HG03196 (cell line): ENCODE measurements around the gene TAF6.
A peak's percentile ranks its signal among the peaks of the same experiment; 100 is the strongest.

Experiments
- ATAC-seq: cut with Tn5 transposase; IDR thresholded peaks from one replicate; pipeline ENCODE4 v1.9.1; 2021; ENCODE audit not compliant: unreplicated experiment

The TAF6 gene

DNA sequence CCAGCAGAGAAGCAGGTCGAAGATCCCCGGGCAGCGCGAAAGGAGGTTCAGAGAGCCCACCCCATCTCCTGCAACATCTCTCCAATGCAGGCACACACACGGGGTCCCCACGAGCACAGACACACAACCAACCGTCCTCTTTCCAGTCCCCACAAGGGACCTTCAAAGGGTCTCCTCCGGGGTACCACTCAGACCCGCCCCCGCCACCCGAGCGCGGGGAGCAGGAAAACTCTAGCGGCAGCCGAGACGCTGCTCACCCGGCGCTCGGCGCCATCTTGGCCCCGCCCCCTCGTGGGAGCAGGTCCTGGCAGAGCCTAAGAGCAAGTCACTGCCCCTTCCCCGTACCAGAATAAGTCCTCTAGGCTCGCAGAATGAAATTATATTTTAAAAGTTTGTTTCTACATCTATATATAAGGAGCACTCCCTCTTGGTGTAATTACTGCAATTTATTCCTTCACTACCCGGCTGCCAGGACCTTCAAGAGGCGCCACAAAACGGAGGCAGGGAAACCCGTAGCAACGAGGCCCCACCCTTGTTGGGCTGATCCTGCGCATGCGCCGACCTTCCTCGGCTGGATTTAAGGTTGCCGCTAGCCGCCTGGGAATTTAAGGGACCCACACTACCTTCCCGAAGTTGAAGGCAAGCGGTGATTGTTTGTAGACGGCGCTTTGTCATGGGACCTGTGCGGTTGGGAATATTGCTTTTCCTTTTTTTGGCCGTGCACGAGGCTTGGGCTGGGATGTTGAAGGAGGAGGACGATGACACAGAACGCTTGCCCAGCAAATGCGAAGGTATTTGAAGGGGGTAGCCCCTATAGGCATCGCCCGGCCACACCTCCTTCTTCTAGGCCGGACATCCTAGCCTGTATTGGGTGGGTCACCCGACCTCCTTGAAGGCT is at the start of gene TAF6, which contains the start of gene CNPY4:
TSS of gene TAF6 (minus strand) at position 287 of the 898 bp plus-strand sequence. CDS start 5,149 bp downstream, outside the sequence.
TSS of gene CNPY4 (plus strand) at position 563 of the 898 bp plus-strand sequence. CDS start at position 674, 111 bp downstream.
- ATAC-seq = peak; percentile 78

DNA sequence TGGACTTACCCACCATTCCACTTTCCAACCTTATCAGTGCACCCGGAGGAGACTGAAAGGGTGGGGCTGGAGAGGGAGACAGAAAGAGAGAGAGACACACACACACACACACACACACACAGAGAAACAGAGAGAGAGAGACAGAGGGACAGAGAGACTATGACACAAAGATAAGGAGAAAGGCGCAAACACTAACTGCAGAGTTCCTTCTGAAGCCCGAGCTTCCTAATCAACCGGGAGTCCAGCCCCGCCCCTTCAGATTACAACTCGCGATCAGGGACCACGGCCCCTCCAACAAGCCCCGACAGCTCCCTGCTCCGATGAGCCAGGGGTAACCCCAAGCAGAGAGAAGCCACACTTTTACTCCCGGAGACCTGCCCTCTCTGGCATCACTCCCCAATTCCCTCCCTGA is 48.8 kb upstream of the TAF6 start:
- ATAC-seq = no peak

DNA sequence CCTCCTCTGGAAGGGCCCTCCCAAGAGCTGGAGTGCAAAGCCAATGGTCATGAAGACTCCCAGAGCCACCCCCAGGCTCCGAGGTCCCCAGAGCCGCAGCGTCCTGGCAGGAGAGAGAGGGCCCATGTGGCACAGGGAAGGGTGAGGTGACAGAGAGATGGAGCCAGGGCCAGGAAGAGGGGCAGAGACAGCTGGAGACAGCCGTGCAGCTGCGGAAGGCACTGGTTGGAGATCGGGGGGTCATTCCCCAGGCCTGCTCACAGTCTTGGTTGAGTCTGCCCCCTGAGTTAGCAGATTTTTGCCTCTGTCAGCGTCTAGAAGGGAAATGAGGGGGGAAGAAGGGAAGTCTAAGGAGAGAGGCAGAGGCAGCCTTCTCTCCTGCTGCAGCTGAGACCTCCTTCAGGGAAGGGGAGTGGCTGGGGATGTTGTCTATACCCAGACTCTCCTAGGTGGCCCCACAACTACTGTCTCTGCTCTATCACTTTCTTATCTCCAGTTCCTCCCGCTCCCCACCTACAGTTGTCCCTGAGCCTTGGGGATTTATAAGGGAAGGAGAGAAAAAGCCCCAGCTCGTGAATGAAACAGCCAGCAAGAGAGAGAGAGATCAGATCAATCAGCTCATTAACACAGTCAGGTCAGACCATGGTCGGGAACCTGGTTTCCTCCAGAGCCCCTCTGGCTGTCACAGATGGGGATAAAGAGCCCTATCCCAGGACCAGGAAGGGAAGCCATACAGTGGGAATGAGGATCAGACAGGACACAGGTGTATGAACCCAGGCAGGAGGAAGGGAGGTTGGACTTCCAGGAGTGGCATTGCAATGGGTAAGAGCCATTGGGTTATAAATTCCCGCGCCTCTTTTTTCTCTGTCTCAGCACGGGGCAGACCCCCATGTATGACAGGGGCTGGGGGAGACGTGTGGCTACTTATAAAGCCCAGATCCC is 48.1 kb upstream of the TAF6 start:
- no peak for ATAC-seq

DNA sequence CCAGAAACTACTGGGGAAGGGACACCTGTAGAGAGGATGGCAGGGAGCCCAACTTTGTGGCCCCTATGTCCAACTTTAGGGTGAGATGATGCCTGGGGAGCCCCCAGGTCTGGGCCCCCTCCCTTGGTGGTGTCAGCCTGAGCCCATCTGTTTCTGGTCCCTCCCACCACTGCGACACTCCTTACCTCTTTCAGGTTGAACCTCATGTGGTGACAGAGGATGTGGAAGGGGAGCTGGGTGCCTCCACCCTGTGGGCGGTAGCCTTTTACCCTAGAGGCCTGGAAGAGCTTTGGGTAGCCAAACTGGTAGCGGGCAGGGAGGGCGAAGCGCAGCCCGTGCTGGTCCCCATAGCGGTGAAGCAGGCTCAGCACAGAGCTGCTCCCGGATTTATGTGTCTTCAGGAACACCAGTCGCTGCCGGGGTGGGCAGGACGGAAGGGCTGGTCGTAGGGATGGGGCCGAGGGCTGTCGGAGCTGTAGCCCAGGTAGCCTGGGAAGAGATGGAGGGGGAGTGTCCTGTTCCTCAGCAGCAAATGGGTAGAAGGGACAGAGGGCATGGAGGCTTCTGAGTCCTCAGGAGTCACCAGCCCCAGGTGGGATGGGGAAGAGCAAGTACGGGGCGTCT is 47.3 kb upstream of the TAF6 start:
- ATAC-seq = no peak

DNA sequence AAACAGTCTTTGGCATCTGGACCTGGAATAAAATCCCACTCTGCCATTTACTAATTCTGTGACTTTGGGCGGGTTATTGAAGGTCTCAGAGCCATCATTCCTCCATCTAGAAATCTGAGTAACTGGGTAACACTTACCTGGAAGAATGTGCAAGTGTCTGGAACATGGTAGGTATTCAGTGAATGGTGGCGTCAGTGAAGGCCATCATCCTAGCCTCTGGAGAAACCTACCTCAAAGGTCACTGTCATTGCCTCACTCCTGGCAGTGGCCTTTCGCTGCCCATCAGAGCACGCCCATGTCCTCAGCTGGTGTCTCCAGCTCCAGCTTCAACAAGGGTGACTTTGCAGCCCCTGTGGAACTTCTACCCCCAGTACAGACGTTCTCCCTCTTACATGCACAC is 44.7 kb upstream of the TAF6 start:
- no peak for ATAC-seq

DNA sequence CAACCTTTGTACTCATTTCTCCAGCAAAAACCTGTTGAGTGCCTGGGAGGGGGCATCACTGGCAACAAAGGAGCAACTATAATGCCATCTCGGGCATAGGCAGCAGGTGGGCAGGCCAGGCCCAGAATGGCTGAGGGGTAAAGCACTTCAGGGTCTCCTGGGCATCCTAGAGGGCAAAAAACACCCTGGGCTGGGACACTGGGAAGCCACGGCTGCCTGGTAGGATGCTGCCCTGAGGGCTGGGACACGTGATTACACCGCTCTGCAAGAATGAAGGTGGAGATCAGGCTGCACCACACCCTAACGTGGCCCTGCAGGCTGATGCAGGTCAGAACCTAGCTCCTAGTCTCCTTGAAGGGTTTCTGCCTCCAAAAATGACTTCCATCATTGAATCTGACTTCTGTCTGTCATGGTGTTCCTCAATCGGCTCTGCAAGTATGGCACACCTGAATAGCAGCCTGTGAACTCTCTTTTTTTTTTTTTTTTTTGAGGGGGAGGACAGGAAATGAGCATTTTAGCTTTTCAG is 43.9 kb upstream of the TAF6 start:
- no peak for ATAC-seq

DNA sequence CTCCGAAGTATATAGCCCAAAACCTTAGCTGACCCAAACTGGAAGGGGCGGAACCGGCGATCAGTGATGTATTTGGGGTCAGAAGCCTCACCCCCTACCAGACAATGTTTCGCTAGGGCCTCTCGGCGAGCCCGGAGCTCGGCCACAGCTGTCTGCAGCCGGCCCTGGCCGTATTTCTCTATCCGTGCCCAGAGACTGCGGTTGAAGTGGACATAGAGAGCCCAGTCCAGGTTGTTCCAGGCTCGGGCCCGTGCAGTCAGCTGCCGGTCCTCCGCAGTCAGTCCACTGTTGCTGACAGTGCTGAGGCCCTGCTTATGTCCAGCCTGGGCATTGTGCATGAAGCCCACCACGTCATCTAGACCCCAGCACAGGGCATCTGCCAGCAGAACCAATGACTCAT is 40.9 kb upstream of the TAF6 start:
- ATAC-seq = no peak

DNA sequence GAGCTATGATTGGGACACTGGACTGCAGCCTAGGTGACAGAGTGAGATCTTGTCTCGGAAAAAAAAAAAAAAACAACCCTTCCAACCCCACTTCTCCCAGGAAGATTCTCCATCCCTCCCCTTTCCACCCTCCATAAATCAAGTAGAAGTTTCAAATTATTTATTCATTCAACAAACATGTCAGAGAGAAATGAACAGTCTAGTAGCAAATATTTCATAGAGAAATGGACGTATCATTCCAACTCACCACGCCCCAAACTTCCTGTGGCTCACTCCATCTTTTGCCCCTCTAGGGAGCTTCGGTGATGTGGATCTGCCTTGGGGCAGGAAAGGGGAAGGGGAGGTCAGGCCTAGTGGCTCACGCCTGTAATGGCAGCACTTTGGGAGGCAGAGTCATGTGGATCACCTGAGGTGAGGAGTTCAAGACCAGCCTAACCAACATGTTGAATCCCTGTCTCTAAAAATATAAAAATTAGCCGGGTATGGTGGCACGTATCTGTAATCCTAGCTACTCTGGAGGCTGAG is 40.0 kb upstream of the TAF6 start:
- no peak for ATAC-seq

DNA sequence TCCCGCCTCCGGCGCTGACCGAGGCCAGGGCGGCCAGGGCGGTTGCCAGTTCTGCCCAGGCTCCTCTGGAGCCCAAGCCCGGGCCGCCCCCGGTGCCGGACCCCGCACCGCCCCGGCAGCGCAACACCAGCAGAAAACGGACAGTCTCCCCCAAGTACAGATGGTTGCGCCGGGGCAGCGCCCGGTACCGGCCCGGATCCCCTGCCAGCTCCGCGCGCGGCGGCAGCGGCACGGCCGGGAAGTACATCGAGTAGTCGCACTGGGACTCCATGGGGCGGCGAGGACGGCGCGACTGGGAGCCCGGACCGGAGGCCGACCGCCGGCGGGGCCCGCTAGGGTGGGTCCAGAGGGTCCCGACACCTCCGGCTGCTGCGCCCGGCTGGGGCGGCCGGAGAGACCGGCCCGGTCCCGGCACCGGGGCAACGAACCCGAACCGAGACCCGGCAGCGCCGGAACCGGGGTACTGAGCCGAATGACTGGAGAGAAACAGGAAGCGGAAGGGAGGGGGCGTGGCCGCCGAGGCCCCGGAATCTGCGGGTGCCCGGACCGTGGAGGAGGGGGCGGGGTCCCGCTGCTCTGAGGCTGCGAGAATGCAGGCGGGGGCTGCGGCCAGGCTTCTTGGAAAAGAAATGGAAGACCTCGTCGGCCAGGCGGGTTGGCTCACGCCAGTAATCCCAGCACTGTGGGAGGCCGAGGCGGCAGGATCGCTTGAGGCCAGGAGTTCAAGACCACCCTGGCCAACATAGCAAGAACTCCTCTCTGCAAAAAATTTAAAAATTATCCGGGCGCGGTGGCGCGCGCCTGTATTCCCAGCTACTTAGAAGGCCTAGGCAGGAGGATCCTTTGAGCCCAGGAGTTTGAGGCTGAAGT is 39.3 kb upstream of the TAF6 start, which contains the start of gene TRAPPC14:
TSS of gene TRAPPC14 (minus strand) at position 495 of the 870 bp plus-strand sequence. CDS start at position 271, 224 bp downstream.
- peak; percentile 59 for ATAC-seq

DNA sequence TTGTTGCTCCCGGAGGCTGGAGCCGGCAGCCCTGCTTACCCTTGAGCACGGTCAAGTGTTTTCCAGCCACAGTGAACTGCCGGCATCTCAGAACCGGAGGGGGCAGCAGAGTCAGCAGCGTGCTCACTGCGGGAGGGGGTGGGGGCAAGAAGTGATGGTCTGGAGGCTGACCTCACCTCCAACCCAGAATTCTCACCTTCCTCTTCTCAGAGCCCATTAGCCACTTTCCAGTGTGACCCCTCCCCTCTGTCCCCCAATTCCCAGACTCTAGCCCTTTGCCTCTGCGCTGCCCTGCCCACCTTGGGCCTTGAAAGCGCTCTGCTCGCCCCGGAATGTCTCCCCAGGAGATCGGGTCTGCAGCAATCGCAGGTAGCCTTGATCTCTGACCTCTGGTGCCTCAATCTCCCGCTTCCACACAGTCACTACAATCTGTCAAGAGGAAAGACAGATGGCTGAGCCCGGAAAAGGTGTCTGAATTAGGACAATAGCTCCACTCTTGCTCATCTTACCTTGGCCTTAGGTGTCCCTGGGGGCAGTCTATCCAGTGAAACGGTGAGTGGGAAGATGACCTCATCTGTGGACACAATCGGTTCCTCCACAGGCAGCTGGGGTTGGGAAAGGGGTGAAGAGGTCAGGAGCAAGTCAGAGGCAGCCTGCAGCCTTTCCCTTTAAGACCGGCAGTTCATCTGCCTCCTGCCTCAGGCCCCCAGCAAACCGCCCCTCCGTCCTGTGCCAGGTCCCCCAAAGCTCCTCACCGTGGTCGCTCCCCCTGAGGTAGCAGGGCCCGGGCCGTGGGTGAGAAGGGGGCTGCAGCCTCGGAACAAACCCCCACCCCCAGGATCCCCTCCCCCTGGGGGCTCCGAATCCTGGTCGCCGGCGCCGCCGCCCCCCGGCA is 38.4 kb upstream of the TAF6 start:
- no peak for ATAC-seq

DNA sequence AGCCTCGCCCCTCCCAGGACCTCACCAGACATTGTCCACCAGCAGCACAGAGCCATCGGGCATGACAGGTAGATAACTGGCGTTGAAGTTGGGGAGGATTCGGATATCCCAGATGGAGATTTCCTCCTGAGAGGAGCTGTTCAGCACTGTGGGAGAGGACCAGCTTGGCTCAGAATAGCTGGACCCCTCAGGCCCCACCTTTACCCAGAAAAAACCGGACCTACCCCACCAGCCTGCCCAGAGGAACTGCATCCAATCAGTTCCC is 37.8 kb upstream of the TAF6 start:
- ATAC-seq = no peak

DNA sequence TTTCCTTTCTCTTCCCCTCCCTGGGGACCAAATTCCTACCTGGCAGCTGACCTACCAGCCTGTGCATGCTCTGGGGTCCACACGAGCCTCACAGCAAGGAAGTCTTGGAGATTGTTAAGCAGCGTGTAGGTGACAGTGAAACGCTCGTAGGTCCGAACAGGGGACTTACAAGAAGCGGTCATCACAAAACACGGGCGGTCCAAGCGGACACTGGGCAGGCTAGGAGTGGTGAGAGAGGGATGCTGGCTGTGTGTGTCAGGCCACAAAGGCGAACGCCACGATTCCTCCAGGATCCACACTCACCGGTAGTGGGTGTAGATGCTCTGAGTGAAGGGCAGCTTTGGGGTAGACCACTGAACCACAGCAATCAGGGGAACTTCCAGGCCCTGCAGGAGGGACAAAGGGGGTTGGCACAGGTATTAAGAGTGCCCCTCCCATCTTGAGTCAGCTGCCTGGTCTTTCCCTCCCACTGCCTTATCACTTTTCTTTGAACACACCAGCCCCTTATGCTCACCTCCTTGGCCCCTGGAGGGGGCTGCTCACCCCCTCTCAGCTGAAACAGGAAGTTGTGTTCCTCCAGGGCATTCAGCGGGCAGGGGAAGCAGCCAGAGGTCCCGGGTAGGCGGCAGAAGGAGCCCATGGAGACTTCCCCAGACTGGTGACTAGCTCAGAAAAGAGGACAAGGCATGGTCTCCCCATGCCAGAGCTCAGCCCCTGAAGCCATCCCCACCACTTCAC is 37.3 kb upstream of the TAF6 start:
- ATAC-seq = no peak

DNA sequence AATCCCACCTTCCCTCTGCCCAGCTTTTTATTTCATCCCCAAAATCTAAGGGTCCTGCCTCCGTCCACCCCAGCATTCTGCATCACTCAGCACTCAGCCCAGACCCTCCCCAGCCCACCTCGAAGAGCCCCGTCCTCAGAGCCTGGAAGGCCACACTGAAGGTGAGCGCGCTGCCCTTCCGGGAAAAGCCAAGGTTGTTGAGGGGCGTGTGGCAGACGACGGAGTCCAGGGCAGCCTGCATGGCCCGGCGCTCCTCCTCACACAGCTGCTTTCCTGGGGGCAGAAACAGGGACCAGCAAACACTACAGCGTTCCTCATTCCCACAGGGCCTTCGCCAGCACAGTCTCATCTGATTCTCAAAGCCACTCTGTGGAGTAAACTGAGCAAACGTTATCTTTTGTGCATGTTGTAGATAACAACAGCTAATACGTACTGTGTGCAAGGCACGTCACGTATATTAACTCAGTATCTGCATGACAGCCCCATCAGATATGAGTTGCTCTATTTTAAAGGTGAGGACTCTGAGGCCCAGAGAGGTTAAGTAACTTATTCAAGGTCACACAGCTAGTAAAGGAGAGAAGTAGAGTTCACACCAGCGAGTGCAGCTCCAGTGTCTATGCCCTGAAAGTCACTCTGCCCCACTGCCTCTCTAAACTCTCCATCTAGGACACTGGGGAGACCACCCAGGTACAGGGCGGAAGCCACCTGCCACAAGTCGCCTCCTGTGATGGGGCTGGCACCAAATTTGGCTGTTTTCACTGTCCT is 36.6 kb upstream of the TAF6 start:
- ATAC-seq = no peak

DNA sequence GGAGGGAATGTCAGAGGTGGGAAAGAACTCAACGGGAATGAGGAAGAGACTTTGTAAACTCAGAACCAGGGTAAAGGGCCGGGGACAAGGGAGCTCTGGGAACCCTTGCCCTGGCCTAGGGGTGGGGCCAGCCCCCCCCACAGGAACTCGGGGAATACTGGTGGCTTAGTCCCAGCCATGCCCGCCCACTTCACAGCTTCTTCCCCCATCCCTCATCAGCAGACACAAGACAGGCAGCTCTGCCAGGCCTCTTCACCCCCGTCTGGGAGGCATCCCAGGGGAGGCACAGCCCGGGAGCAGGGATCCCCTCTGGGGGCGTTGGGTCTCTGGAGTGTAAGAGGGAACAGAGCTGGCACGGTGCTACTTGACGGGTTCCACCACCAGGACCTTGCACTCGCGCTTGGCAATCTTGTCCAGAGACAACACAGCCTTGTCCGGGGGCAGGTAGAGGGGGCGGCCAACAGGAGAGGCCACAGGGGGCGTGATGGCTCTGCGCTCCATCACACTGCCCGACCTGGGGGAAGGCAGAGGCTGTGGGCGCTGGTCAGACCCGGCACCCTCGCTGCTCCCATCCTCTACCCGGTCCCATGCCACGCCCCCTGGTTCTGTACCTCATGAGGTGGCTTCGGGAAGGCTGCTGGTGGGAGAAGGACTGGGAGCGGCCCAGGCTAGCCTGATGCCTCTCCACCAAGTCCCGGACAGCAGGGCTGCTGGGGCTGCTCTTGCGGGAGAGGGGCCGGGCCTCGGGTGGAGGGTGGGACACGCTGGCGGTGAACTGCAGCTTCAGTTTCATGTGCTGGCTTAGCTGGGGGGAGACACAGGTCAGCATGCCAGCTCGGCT is 35.7 kb upstream of the TAF6 start:
- no peak for ATAC-seq

DNA sequence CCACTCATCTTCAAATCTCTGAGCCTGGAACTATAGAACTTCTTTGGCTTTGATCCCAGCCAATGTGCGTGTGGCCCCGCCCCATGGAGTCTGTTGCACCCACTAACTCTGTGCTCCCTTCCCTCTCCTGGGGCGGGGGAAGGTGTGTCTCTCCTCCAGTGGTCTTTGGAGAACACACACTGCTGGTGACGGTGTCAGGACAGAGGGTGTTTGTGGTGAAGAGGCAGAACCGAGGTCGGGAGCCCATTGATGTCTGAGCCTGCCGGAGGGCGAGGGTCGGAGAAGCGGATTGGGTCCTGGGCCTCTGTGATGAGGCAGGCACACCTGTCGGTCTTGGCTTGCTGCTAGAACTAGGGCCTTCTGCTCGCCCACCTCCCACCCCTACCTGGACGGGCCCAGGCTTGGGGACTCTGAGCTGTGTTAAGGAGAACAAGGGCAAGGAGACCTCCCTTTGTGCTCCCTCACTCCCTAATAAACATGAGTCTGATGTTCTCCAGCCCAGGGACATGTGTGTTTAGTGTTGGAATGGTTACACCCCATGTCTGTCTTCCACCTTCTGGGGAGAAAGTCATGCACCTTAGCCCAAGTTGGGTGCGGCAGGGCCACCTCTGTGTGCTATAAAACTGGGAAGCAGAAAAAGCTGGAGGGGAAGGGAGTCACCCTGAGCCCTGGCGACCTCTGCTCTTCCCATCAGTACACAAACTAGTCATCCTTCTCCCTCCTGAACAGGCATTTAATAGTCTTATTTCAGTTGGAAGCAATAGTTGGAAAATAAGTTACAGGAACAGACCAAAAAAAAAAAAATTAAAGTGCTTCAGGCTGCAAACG is 34.8 kb upstream of the TAF6 start:
- no peak for ATAC-seq
